Trophoblast cell (in vitro differentiated cells and primary cell): ENCODE measurements around the gene TMEM178B.
A peak's percentile ranks its signal among the peaks of the same experiment; 100 is the strongest.

Source experiments
- DNase-seq, 2 donors: peaks; one replicate each; pipeline ENCODE4 v3.0.0-alpha.2; 2016
- H2AFZ ChIP-seq: 2 replicates; pipeline ENCODE4 v1.6.1; 2013; ENCODE audit warnings: low read length, moderate library complexity, mild to moderate bottlenecking; ENCODE audit not compliant: insufficient read depth, poor library complexity
- H2AK5ac ChIP-seq: 2 replicates; pipeline ENCODE4 v1.6.1; 2013; ENCODE audit warnings: mild to moderate bottlenecking, low read length
- H2BK120ac ChIP-seq: 2 replicates; pipeline ENCODE4 v1.6.1; 2013; ENCODE audit warnings: low read length, mild to moderate bottlenecking, moderate library complexity; ENCODE audit not compliant: insufficient read depth, poor library complexity
- H2BK12ac ChIP-seq: 2 replicates; pipeline ENCODE4 v1.6.1; 2013; ENCODE audit warnings: mild to moderate bottlenecking, low read length, moderate library complexity
- H2BK5ac ChIP-seq: 2 replicates; pipeline ENCODE4 v1.6.1; 2013; ENCODE audit warnings: low read length, low read depth, moderate library complexity, mild to moderate bottlenecking; ENCODE audit not compliant: poor library complexity
- H3K14ac ChIP-seq: 2 replicates; pipeline ENCODE4 v1.6.1; 2013; ENCODE audit warnings: mild to moderate bottlenecking, low read length
- H3K18ac ChIP-seq: 2 replicates; pipeline ENCODE4 v1.6.1; 2013; ENCODE audit warnings: mild to moderate bottlenecking, low read length
- H3K23ac ChIP-seq: 2 replicates; pipeline ENCODE4 v1.6.1; 2013; ENCODE audit warnings: low read length
- H3K27ac ChIP-seq: 2 replicates; pipeline ENCODE4 v1.5.1; 2013; ENCODE audit warnings: low read depth, mild to moderate bottlenecking, inconsistent platforms, low read length, moderate library complexity
- H3K27me3 ChIP-seq: 2 replicates; pipeline ENCODE4 v1.6.1; 2013; ENCODE audit warnings: inconsistent platforms, mild to moderate bottlenecking, low read length, moderate library complexity; ENCODE audit not compliant: insufficient read depth
- H3K36me3 ChIP-seq, 2 experiments: 1 replicate in 1 of 2; 2 replicates in 1 of 2; pipeline ENCODE4 v1.6.1; 2013; ENCODE audit warnings: low read length in 2 of 2, mild to moderate bottlenecking in 2 of 2, moderate library complexity in 1 of 2; ENCODE audit not compliant: insufficient read depth in 2 of 2, control insufficient read depth in 1 of 2
- H3K4ac ChIP-seq: 2 replicates; pipeline ENCODE4 v1.6.1; 2013; ENCODE audit warnings: low read depth, mild to moderate bottlenecking, low read length, moderate library complexity
- H3K4me1 ChIP-seq, 2 experiments: 1 replicate in 1 of 2; 2 replicates in 1 of 2; pipeline ENCODE4 v1.6.1; 2013; ENCODE audit warnings: low read length in 2 of 2, mild to moderate bottlenecking in 2 of 2, moderate library complexity in 1 of 2; ENCODE audit not compliant: insufficient read depth in 2 of 2, control insufficient read depth in 1 of 2
- H3K4me2 ChIP-seq: 2 replicates; pipeline ENCODE4 v1.6.1; 2013; ENCODE audit warnings: inconsistent platforms, mild to moderate bottlenecking, low read length, moderate library complexity
- H3K4me3 ChIP-seq: 2 replicates; pipeline ENCODE4 v1.5.1; 2013; ENCODE audit warnings: mild to moderate bottlenecking, low read depth, low read length, inconsistent platforms
- H3K79me1 ChIP-seq: one replicate; pipeline ENCODE4 v1.6.1; 2013; ENCODE audit warnings: low read length
- H3K79me2 ChIP-seq: 2 replicates; pipeline ENCODE4 v1.6.1; 2013; ENCODE audit warnings: low read length, mild to moderate bottlenecking; ENCODE audit not compliant: control insufficient read depth, insufficient read depth, poor library complexity
- H3K9ac ChIP-seq: 2 replicates; pipeline ENCODE4 v1.6.1; 2013; ENCODE audit warnings: mild to moderate bottlenecking, low read length
- H3K9me3 ChIP-seq: 2 replicates; pipeline ENCODE4 v1.6.1; 2013; ENCODE audit warnings: low read depth, mild to moderate bottlenecking, control low read depth, inconsistent platforms, low read length; ENCODE audit not compliant: insufficient read depth
- H4K12ac ChIP-seq: 2 replicates; pipeline ENCODE4 v1.6.1; 2013; ENCODE audit warnings: low read depth, mild to moderate bottlenecking, low read length, moderate library complexity
- H4K8ac ChIP-seq: 2 replicates; pipeline ENCODE4 v1.6.1; 2013; ENCODE audit warnings: low read depth, mild to moderate bottlenecking, low read length, moderate library complexity
- H4K91ac ChIP-seq: one replicate; pipeline ENCODE4 v1.6.1; 2013; ENCODE audit warnings: low read depth, mild to moderate bottlenecking, low read length, moderate library complexity
- WGBS: extraction: QIAGEN DNeasy Blood & Tissue Kit; methylation state at CpG from one replicate; pipeline ENCODE4 v1.1.7; 2013; ENCODE audit warnings: missing lambda C conversion rate; ENCODE audit not compliant: insufficient read length, insufficient coverage; ENCODE audit errors: extremely low coverage; 5-methylcytosine and 5-hydroxymethylcytosine counted together

The TMEM178B gene

GRCh38 chr7:141094336-141095070 is 20.6 kb downstream of the TMEM178B start:
- DNase-seq = no peak
- Histone ChIP-seq H3K79me2 (no peaks in the 10 kb centered on the region), H3K4me3 (no peak overlapping the region), H3K9ac (no peak overlapping the region), H3K79me1 (no peaks in the 10 kb centered on the region), H3K4me1 (no peaks in the 10 kb centered on the region), H2BK120ac (no peak overlapping the region), H3K23ac (no peak overlapping the region), H3K36me3 (no peaks in the 10 kb centered on the region), H3K18ac (no peak overlapping the region), H2AK5ac (no peak overlapping the region), H3K27ac (no peak overlapping the region), H4K12ac (no peak overlapping the region), H3K27me3 (no peaks in the 10 kb centered on the region), H2AFZ (no peak overlapping the region), H4K91ac (no peak overlapping the region), H3K4ac (no peak overlapping the region), H2BK5ac (no peak overlapping the region), H4K8ac (no peak overlapping the region), H3K4me2 (no peak overlapping the region), H3K9me3 (no peaks in the 10 kb centered on the region), H3K14ac (no peak overlapping the region), H2BK12ac (no peak overlapping the region)
- WGBS = no CpG with 5 or more reads among the region's 3 CpGs

DNA sequence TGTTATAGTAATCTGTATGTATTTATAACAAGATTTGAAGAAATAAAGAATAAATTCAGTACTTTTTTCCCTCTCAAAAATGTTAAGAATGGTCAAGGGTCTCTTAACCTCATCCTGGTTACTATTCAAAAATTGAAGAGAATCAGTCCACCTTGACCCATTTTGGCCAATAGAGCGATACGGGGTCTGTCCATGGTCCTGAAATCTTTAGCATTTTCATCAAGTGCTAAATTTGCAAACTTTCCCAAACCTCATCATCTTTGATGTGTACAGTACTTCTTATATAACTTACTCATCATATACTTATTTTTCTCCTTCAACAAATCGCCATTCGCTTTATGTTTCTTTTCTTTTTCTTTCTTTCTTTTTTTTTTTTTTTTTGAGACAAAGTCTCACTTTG is 23.6 kb downstream of the TMEM178B start:
- no peak overlapping the region for H3K4me3 ChIP-seq
- H4K91ac ChIP-seq = no peak overlapping the region
- no peak overlapping the region for H3K4me2 ChIP-seq
- no peaks in the 10 kb centered on the region for H3K27me3 ChIP-seq
- H2AFZ ChIP-seq = no peak overlapping the region
- 100% methylated on average over 2 of the region's 4 CpGs for WGBS
- no peak overlapping the region for H2BK5ac ChIP-seq
- no peaks in the 10 kb centered on the region for H3K79me2 ChIP-seq
- H4K8ac ChIP-seq = no peak overlapping the region
- no peak overlapping the region for H3K4ac ChIP-seq
- no peak overlapping the region for H3K23ac ChIP-seq
- no peak overlapping the region for H3K14ac ChIP-seq
- H3K4me1 ChIP-seq = no peaks in the 10 kb centered on the region
- H3K18ac ChIP-seq = no peak overlapping the region
- no peak overlapping the region for H3K9ac ChIP-seq
- H3K9me3 ChIP-seq = no peaks in the 10 kb centered on the region
- no peak overlapping the region for H3K27ac ChIP-seq
- H2AK5ac ChIP-seq = no peak overlapping the region
- H2BK12ac ChIP-seq = no peak overlapping the region
- DNase-seq = peak in 1 of 2 donors; percentile 53
- H3K36me3 ChIP-seq = no peaks in the 10 kb centered on the region
- no peaks in the 10 kb centered on the region for H3K79me1 ChIP-seq
- no peak overlapping the region for H2BK120ac ChIP-seq
- no peak overlapping the region for H4K12ac ChIP-seq

DNA sequence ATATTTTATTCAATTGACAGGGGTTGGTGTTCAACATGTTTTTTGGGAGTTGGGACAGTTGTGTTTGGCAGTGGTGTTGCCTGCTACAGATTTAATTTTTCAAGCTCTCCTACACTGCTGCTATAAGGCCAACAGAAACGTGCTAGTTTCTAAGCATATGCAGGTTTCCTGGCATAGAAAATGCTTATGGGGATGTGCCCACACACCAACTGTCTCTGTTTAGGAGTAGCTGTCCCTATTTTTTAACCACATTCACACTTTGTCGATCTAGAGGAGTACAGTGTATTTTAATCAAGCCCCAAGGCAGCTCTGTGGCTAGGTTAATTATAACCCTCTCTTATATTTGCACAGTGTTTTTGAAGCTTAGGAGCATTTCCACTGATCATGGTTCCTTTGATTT is 28.6 kb downstream of the TMEM178B start:
- Histone ChIP-seq H4K8ac (no peak overlapping the region), H3K14ac (no peak overlapping the region), H3K18ac (no peak overlapping the region), H2AK5ac (no peak overlapping the region), H4K91ac (no peak overlapping the region), H3K36me3 (no peaks in the 10 kb centered on the region), H3K9ac (no peak overlapping the region), H3K79me1 (no peaks in the 10 kb centered on the region), H2BK5ac (no peak overlapping the region), H2AFZ (no peak overlapping the region), H4K12ac (no peak overlapping the region), H3K4me2 (no peak overlapping the region), H3K4me3 (no peak overlapping the region), H2BK12ac (no peak overlapping the region), H3K27ac (no peak overlapping the region), H3K4ac (no peak overlapping the region), H3K27me3 (no peaks in the 10 kb centered on the region), H3K9me3 (no peaks in the 10 kb centered on the region), H2BK120ac (no peak overlapping the region), H3K79me2 (no peaks in the 10 kb centered on the region), H3K4me1 (no peaks in the 10 kb centered on the region), H3K23ac (no peak overlapping the region)
- no CpG with 5 or more reads among the region's 2 CpGs for WGBS
- no peak for DNase-seq

GRCh38 chr7:141103847-141104429 is 30.1 kb downstream of the TMEM178B start:
- H4K8ac ChIP-seq = no peak overlapping the region
- H2AK5ac ChIP-seq = no peak overlapping the region
- no peaks in the 10 kb centered on the region for H3K27me3 ChIP-seq
- no peak overlapping the region for H3K4ac ChIP-seq
- no peak overlapping the region for H3K4me3 ChIP-seq
- DNase-seq = no peak
- no peak overlapping the region for H3K23ac ChIP-seq
- no peak overlapping the region for H3K4me2 ChIP-seq
- no peaks in the 10 kb centered on the region for H3K4me1 ChIP-seq
- no peaks in the 10 kb centered on the region for H3K9me3 ChIP-seq
- H3K79me2 ChIP-seq = no peaks in the 10 kb centered on the region
- no peak overlapping the region for H3K27ac ChIP-seq
- no peak overlapping the region for H4K12ac ChIP-seq
- H3K36me3 ChIP-seq = no peaks in the 10 kb centered on the region
- no peak overlapping the region for H2BK12ac ChIP-seq
- no peak overlapping the region for H2AFZ ChIP-seq
- H3K18ac ChIP-seq = no peak overlapping the region
- H2BK120ac ChIP-seq = no peak overlapping the region
- no peaks in the 10 kb centered on the region for H3K79me1 ChIP-seq
- H3K9ac ChIP-seq = no peak overlapping the region
- H4K91ac ChIP-seq = no peak overlapping the region
- H3K14ac ChIP-seq = no peak overlapping the region
- H2BK5ac ChIP-seq = no peak overlapping the region
- WGBS = no CpG with 5 or more reads among the region's 4 CpGs
